Measurements from ENCODE around the gene C8B. TPM values are rescaled to one million over a fixed set of nuclear protein-coding genes. Genes with fewer than 3 reads are reported as not detected.

Gene C8B
- total RNA-seq, 1 donor from 2014 or later: 1.2 TPM

- no peaks in the 10 kb centered on the region for H3K4me1 ChIP-seq
- TF ChIP-seq CTCF (IDR thresholded peaks at IDR 0.05): no peak
- H3K27ac ChIP-seq: no peak overlapping the region
- no peaks in the 10 kb centered on the region for H3K36me3 ChIP-seq
- H3K4me3 ChIP-seq: no peak overlapping the region
- intact Hi-C loops (cut with DNase I): no loop called here
- H3K9me3 ChIP-seq: no peaks in the 10 kb centered on the region
- H3K27me3 ChIP-seq (ENCODE audit: low read depth): no peaks in the 10 kb centered on the region
- ATAC-seq: no peak
- no peak for DNase-seq
Measured at GRCh38 chr1:56921479-56921878, 44.3 kb downstream of the C8B start.

GRCh38 chr1:56920591-56921001, 45.2 kb downstream of the C8B start:
- Histone ChIP-seq H3K4me3 (no peak overlapping the region), H3K4me1 (no peaks in the 10 kb centered on the region), H3K9me3 (no peaks in the 10 kb centered on the region), H3K27me3 (ENCODE audit: low read depth) (no peaks in the 10 kb centered on the region), H3K27ac (no peak overlapping the region), H3K36me3 (no peaks in the 10 kb centered on the region)
- DNase-seq (no peak), ATAC-seq (peak; percentile 61 to 76)
- intact Hi-C loops (cut with DNase I): no loop called here
- no peak for TF ChIP-seq CTCF (IDR thresholded peaks at IDR 0.05)

GRCh38 chr1:56917356-56917755, 48.5 kb downstream of the C8B start:
- H3K27ac ChIP-seq: no peak overlapping the region

GRCh38 chr1:56916630-56917029, 49.2 kb downstream of the C8B start:
- Histone ChIP-seq H3K4me1 (no peaks in the 10 kb centered on the region), H3K27ac (no peak overlapping the region), H3K36me3 (no peaks in the 10 kb centered on the region), H3K9me3 (no peaks in the 10 kb centered on the region), H3K27me3 (ENCODE audit: low read depth) (no peaks in the 10 kb centered on the region), H3K4me3 (no peak overlapping the region)
- DNase-seq (no peak), ATAC-seq (no peak)
- TF ChIP-seq CTCF (IDR thresholded peaks at IDR 0.05): no peak
- intact Hi-C loops (cut with DNase I): no loop called here

More at GRCh38 chr1:56917356-56917755, 48.5 kb downstream of the C8B start:
- no peak for DNase-seq
- H3K4me1 ChIP-seq: no peaks in the 10 kb centered on the region
- H3K4me3 ChIP-seq: no peak overlapping the region
- no peaks in the 10 kb centered on the region for H3K36me3 ChIP-seq
- TF ChIP-seq CTCF (IDR thresholded peaks at IDR 0.05): no peak
- H3K27me3 ChIP-seq (ENCODE audit: low read depth): no peaks in the 10 kb centered on the region
- H3K9me3 ChIP-seq: no peaks in the 10 kb centered on the region
- intact Hi-C loops (cut with DNase I): no loop called here
- ATAC-seq: no peak

GRCh38 chr1:56915960-56916359, 49.9 kb downstream of the C8B start:
- Histone ChIP-seq H3K9me3 (no peaks in the 10 kb centered on the region), H3K36me3 (no peaks in the 10 kb centered on the region), H3K27me3 (ENCODE audit: low read depth) (no peaks in the 10 kb centered on the region), H3K4me3 (no peak overlapping the region), H3K27ac (no peak overlapping the region), H3K4me1 (peaks cover 2% of the 10 kb centered on the region)
- intact Hi-C loops (cut with DNase I): no loop called here
- no peak for TF ChIP-seq CTCF (IDR thresholded peaks at IDR 0.05)
- DNase-seq (peak; percentile 53), ATAC-seq (peak; percentile 62 to 70)

- ATAC-seq (no peak), DNase-seq (no peak)
- no peaks in the 10 kb centered on the region for H3K36me3 ChIP-seq
- intact Hi-C loops (cut with DNase I): no loop called here
- H3K4me1 ChIP-seq: peaks cover 10% of the 10 kb centered on the region
- H3K27ac ChIP-seq: no peak overlapping the region
- TF ChIP-seq CTCF (IDR thresholded peaks at IDR 0.05): no peak
- no peak overlapping the region for H3K4me3 ChIP-seq
- no peaks in the 10 kb centered on the region for H3K9me3 ChIP-seq
- H3K27me3 ChIP-seq (ENCODE audit: low read depth): no peaks in the 10 kb centered on the region
Measured at GRCh38 chr1:56912325-56912724, 53.5 kb downstream of the C8B start.
